ENCODE data around the gene CLDN7.
A peak's percentile ranks its signal among the peaks of the same experiment; 100 is the strongest.

The CLDN7 gene

GRCh38 chr17:7237266-7237760 is 25.0 kb downstream of the CLDN7 start:
- DNase-seq (ENCODE audit: low read depth) = no peak

- no peak for DNase-seq (ENCODE audit: low read depth)
Measured at GRCh38 chr17:7236808-7237207, 25.5 kb downstream of the CLDN7 start.

DNA sequence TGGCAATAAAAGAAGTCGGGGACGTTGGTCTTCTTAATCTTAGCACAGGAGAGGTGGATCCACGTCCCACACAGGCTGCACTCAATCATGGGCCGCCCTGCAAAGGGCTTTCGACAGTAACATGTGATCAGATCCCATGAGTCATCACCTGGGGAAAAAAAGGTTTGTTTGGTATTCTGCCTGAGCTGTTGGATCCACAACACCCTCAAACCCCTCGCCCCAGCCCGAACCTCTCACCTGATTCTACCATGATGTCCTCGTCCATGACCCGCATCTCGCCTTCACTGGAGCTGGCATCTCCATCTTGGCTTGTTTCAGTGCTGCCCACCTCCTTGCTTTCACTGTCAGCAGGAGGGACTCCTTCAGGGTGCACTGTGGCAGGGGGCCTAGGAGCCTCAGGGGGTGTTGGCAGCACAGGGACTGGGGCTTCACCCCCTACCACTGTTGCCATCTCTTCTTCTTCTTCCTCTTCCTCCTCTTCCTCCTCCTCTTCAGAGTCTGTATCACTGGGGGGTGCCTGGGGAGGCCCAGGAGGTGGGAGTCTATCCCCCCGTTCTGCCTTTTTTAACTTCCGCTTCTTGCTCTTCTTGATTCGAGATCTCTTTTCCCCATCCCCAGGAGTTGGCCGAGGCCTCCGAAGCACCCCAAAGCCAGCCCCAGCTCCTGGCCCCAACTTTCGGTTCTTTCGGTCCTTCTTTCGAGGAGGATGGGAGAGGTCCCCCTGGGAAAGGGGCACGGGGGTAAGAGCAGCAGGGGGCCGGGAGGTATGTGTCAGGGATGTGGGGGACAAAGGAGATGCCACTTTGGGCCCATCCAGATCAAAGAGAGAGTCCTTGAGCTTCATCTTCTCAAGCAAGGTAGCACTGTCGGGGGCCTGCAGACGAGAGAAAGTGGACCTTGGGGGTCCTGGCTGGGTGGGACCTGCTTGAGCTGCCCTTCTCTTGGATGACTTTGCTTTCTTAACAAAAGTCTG is 26.3 kb downstream of the CLDN7 start:
- no peak for DNase-seq (ENCODE audit: low read depth)

DNA sequence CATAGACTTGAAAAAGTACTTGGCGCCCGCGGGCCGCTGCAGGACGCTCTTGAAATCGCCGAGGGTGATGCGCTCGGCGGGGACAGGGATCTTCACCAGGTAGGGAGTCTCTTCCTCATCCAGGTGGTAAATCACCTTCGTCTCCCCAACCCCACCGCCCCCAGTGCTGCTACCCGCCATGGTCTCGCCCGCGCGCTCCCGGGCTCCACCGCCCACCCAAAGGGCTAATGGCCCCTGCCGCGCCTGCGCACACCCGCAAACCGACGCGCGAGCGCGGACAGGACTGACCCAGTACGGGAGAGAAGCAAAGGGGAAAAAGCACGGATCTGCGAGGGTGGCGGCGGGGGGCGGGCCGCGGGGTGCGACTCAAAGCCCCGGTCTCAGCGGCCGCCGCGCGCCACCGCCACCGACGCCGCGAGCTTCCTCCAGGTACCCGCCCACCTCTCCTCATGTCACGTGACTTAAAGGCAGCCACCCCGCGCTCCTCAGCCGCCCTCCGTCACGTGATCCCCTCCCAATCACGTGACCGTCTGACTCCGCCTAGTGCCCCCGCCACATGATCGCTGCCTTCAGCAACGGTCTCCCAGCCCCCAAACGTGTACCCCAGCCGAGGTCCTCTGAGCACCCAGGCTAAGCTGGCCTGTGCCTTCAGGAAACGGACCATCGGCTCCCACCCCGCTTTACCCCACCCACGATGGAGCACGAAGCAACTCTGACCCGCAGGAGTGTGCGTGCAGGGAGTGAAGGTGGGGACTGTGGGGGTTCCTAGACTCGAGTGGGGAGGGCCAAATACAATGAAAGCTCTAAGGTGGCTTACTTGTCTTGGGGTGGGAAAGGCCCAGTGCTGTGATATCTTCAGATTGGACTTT is 28.0 kb downstream of the CLDN7 start, which contains the start of gene DVL2:
DVL2 (minus strand) TSS at position 435 of the 869 bp plus-strand sequence; CDS start at position 180, 255 bp downstream.
- DNase-seq (ENCODE audit: low read depth) = peak; percentile 92

DNA sequence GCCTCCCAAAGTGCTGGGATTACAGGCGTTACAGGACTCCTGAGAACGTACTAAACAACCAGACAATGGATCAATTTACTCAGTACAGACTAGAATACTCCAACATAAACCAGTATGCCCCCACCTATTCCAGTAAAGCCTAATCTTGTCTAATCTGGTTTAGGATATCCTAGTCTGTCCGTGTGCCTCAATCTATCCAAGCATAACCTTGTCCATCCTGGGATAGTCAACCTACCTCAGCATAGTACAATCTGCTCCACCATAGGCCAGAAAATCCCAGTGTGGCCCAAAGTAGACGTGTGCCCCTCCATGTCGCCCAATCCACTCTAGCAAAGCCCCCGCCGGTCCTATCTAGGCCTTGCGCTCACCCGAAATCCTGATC is 28.6 kb downstream of the CLDN7 start:
- no peak for DNase-seq (ENCODE audit: low read depth)

GRCh38 chr17:7232114-7232513 is 30.2 kb downstream of the CLDN7 start:
- DNase-seq (ENCODE audit: low read depth) = no peak

GRCh38 chr17:7229504-7229903 is 32.8 kb downstream of the CLDN7 start:
- no peak for DNase-seq (ENCODE audit: low read depth)

DNA sequence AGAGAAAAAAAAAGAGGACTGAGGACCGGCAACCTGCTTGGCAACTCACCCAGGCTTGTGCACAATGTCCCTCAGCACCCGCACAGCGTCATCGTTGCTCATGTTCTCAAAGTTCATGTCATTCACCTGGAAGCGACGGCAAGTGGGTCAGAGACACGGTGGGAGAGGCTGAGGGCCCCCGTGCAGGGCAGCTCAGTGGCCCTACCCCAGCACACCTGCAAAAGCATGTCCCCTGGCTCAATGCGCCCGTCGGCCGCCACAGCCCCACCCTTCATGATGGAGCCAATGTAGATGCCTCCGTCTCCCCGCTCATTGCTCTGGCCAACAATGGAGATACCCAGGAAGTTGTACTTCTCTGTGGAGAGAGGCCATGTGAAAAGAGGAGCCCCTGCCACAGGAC is 33.4 kb downstream of the CLDN7 start:
- DNase-seq (ENCODE audit: low read depth) = no peak

GRCh38 chr17:7226721-7227710 is 35.3 kb downstream of the CLDN7 start:
- DNase-seq (ENCODE audit: low read depth) = no peak

DNA sequence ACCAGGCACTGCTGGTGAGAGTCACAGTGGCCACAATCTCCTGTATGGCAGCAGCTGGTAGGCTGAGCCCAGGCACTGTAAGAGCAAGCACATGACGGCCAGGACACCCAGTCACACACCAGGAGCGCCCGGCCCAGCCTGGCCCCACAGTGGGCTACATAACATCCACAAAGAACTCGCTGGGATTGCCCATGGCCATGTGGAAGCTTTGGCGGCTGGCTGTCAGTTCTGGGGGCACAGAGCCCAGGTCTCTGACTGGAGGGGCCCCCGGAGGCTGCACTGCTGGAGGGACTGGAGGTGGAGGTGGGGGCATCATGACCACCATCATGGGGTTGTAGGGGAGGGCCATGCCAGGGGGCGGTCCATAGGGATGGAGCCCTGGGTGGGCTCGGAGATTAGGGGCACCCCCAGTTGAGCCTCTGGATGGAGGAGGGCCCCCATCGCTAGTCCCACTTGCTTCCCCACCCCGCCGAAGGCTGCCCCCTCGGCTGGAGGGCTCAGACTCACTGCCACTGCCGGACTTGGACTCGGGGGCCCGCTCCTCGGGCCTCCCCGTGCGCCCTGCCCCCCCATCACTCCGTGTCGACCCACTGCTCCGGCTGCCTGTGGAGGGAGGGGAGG is 36.5 kb downstream of the CLDN7 start:
- no peak for DNase-seq (ENCODE audit: low read depth)

GRCh38 chr17:7224661-7225111 is 37.6 kb downstream of the CLDN7 start:
- DNase-seq (ENCODE audit: low read depth) = no peak

- DNase-seq (ENCODE audit: low read depth) = no peak
Measured at GRCh38 chr17:7224110-7224509, 38.2 kb downstream of the CLDN7 start.

DNA sequence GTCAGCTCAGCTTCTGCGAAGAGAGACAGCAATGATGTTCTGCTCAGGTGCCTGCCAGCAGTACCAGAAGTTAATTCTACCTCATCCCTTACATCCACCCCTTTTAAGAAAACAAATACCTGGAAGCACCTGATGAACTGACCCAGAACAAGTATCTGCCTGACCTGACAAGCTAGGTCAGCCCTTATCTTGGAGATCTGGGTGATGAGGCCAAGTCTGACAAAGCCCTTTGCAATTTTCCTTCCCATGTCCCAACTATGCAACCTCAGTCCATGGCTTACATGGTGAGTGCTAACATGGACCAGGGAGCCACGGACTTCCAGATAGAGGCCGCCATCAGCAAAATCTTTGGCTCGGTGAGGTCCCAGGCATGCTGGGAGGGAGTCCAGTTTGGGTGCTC is 38.9 kb downstream of the CLDN7 start:
- DNase-seq (ENCODE audit: low read depth) = no peak

DNA sequence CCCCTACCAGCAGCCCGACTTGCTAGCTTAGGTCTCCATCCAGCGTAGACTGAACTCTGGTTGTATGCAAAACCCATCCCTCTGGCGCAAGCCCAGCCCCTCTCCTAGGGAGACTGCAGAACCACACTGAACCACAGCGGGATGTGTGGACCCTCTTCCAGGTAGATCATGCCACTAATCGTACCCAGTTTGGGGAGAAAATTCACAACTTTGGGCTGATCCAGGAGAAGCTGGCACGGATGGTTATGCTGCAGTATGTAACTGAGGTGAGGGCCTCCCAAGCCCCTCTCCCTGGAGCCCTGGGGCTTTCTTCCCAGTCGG is 39.3 kb downstream of the CLDN7 start:
- no peak for DNase-seq (ENCODE audit: low read depth)

DNA sequence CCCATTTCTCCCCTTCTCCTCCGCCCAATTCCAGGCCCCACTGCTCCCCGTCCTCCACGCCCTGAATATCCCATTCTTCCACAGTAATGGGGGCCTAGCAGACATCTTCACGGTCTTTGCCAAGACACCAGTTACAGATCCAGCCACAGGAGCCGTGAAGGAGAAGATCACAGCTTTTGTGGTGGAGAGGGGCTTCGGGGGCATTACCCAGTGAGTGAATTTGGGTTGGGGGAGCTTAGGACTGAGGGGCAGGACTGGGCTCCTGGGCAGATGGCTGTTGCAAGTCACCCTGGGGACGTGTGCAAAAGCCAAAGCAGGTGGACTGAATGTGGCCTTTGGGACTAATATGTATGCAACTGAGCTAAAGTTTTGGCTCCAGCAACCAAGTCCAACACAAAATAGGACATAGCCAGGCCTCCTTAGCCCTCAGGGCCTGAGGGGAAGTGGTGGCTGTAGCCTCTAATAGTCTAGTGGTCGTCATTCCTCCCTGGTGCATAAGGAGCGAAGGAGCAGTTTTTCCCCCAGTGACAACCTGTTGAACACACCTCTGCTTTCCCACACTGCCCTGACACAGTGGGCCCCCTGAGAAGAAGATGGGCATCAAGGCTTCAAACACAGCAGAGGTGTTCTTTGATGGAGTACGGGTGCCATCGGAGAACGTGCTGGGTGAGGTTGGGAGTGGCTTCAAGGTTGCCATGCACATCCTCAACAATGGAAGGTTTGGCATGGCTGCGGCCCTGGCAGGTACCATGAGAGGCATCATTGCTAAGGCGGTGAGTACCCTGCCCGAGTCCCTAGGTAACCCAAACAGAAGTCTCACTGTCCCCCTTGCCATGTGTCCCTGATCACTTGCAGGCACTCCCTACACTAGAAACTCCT is 39.9 kb downstream of the CLDN7 start:
- DNase-seq (ENCODE audit: low read depth) = no peak

GRCh38 chr17:7221278-7222092 is 40.8 kb downstream of the CLDN7 start:
- DNase-seq (ENCODE audit: low read depth) = no peak

- no peak for DNase-seq (ENCODE audit: low read depth)
Measured at GRCh38 chr17:7220593-7221277, 41.5 kb downstream of the CLDN7 start.

DNA sequence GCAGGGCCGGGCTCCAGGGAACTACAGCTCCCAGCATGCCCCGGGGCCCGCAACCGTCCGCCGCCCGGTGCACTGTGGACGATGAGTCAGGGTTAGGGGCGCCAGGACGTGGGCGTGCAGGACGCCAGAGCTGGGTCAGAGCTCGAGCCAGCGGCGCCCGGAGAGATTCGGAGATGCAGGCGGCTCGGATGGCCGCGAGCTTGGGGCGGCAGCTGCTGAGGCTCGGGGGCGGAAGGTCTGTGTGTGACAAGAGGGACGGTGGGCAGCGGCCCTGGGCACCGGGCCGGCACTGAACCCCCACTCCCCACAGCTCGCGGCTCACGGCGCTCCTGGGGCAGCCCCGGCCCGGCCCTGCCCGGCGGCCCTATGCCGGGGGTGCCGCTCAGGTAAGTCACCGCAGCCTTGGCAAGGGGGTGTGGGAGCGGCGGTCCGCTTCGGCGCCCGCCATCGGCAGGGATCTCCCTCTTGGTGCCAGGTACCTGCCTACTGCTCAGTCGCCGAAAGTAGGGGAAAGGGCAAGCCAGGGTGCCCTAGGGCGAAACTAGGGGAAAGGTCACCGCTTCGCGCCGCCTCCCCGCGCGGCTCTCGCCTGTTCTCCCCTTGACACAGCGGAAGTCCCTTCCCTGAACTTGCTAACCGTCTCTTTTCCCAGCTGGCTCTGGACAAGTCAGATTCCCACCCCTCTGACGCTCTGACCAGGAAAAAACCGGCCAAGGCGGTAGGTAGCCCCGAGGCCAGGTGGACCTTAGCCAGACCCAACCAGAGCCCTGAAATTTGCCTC is 42.3 kb downstream of the CLDN7 start, which contains the start of the genes ACADVL and DLG4:
ACADVL (plus strand) TSS at position 127 of the 781 bp plus-strand sequence; CDS start at position 174, 47 bp downstream.
DLG4 (minus strand) TSS at position 25 of the 781 bp plus-strand sequence.
- DNase-seq (ENCODE audit: low read depth) = peak; percentile 65

Measured in stimulated activated CD8-positive, alpha-beta memory T cell treated with anti-CD3 and anti-CD28 coated beads, Interleukin-7, amount 100 ng/mL, for 24 hours (primary cell).